Caco-2 (cell line): Measurements from ENCODE around the gene THBS4. TPM values are rescaled to one million over a fixed set of nuclear protein-coding genes. Genes with fewer than 3 reads are reported as not detected.

Source experiments
- BruUV-seq: library from RNA; stranded (reverse); fragments of 400-500 nt; replicated peaks from 2 replicates; lab custom pipeline; 2021; lab: Mats Ljungman, UMichigan
- CTCF ChIA-PET: fragments of 300-600 bp; sonication (Branson Sonifier 250); formaldehyde crosslinking; loops from one replicate; lab custom pipeline; 2022; ENCODE audit warnings: antibody characterized with exemption; lab: Charles Lee
- POLR2A ChIA-PET: fragments of 300-600 bp; sonication (Branson Sonifier 250); formaldehyde crosslinking; loops from one replicate; lab custom pipeline; 2022; ENCODE audit warnings: antibody characterized with exemption; lab: Charles Lee
- DNase-seq, 2 experiments: peaks; one replicate each; pipeline versions ENCODE4 v3.0.0 to v3.0.0-alpha.2; 2020 to 2022
- H3K27me3 ChIP-seq: replicated peaks from 2 replicates; pipeline ENCODE4 v1.6.0; 2011; ENCODE audit warnings: low read length; ENCODE audit not compliant: control insufficient read depth, insufficient read depth
- H3K36me3 ChIP-seq: 2 replicates; pipeline ENCODE4 v1.5.1; 2011; ENCODE audit warnings: low read length; ENCODE audit not compliant: control insufficient read depth, insufficient read depth
- H3K4me1 ChIP-seq: fragments of 250-450 bp; sonication (Bioruptor Pico); 2 replicates; pipeline ENCODE4 v1.5.1; 2020; ENCODE audit warnings: mild to moderate bottlenecking
- H3K4me3 ChIP-seq: 2 replicates; pipeline ENCODE4 v1.5.1; 2011; ENCODE audit warnings: low read depth, mild to moderate bottlenecking, control low read depth, low read length
- H3K9me3 ChIP-seq: fragments of 250-450 bp; sonication (Bioruptor Pico); 2 replicates; pipeline ENCODE4 v1.5.1; 2020; ENCODE audit warnings: mild to moderate bottlenecking, moderate library complexity
- H3K27ac Mint-ChIP-seq: one replicate; pipeline ENCODE4 v1.8.0; 2022; ENCODE audit warnings: mixed read lengths; ENCODE audit not compliant: unreplicated experiment
- H3K27me3 Mint-ChIP-seq: one replicate; pipeline ENCODE4 v1.8.0; 2022; ENCODE audit warnings: mixed read lengths; ENCODE audit not compliant: insufficient read depth, unreplicated experiment
- H3K36me3 Mint-ChIP-seq: one replicate; pipeline ENCODE4 v1.8.0; 2022; ENCODE audit warnings: mild to moderate bottlenecking, mixed read lengths; ENCODE audit not compliant: insufficient read depth, unreplicated experiment
- H3K4me1 Mint-ChIP-seq: one replicate; pipeline ENCODE4 v1.8.0; 2022; ENCODE audit warnings: low read depth, mixed read lengths; ENCODE audit not compliant: unreplicated experiment
- H3K4me3 Mint-ChIP-seq: one replicate; pipeline ENCODE4 v1.8.0; 2022; ENCODE audit warnings: mild to moderate bottlenecking, moderate library complexity, mixed read lengths; ENCODE audit not compliant: unreplicated experiment
- H3K9me3 Mint-ChIP-seq: one replicate; pipeline ENCODE4 v1.8.0; 2022; ENCODE audit warnings: mixed read lengths; ENCODE audit not compliant: unreplicated experiment
- intact Hi-C: fragments of 100-400 bp; cut with micrococcal nuclease; formaldehyde crosslinking; loops from one replicate; pipeline ENCODE4 v1.10.0; 2022; ENCODE audit not compliant: unreplicated experiment
- total RNA-seq: library from RNA; stranded (reverse); gene quantifications from 2 replicates; pipeline ENCODE4 v1.2.3, GENCODE V29; 2022
- TF ChIP-seq, protein P1 (sequence below), 2 experiments: fragments of 200-600 bp in 1 of 2; IDR thresholded peaks; 1 replicate in 1 of 2; 2 replicates in 1 of 2; pipeline versions ENCODE4 v1.5.1 to v1.8.0; 2011 to 2022; ENCODE audit warnings: antibody characterized with exemption in 1 of 2, control low read depth in 1 of 2, inconsistent platforms in 1 of 2, low read depth in 1 of 2, low read length in 1 of 2, mild to moderate bottlenecking in 1 of 2, moderate library complexity in 1 of 2; ENCODE audit not compliant: insufficient read depth in 1 of 2, severe bottlenecking in 1 of 2, unreplicated experiment in 1 of 2

The THBS4 gene
- total RNA-seq, 1 experiment from 2014 or later, result not detected

DNA sequence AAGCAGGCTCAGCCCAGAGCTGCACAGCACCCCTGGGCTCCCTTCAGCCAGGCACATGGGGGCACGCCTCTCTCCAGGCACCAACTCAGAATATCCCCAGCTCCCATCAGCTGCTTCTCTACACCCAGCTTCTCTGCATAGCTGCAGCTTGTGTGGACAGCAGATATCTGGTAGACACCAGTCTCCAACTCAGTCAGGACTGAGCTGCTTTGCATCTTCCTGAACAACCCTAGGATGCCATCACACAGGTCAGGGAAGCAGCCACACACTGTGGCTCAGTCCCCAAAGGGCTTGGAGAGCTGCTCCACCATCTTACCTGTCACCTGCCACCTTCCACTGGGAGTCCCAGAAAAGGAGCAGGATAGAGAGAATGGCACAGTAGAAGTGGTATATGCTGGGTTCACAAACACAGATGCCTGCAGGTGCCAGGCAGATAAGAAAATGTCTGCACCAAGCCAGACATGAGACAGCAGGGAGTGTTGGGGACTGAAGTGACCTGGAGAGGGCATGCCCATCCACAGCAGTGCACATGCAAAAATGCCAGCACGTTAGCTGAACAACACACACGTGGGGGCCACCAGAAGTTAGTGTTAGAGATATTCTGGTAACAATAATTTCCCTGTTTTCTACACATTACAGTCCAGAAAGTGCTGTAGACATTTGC, 42.0 kb downstream of the THBS4 start:
- POLR2A ChIA-PET, result interaction anchor here (0.5 kb wide), 1 partner anchor 303 kb away, joined by 3 read pairs; no protein-coding TSS in a partner anchor

DNA sequence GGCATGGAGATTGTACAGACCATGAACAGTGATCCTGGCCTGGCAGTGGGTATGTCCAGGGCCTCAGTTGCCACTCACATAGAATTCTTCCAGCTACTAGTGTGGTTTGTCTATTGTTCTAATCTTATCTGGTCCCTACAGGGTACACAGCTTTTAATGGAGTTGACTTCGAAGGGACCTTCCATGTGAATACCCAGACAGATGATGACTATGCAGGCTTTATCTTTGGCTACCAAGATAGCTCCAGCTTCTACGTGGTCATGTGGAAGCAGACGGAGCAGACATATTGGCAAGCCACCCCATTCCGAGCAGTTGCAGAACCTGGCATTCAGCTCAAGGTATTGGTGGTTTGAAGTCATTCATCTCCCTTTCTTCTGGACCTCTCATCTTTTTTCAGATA, 43.8 kb downstream of the THBS4 start:
- Mint-ChIP-seq H3K36me3 (no peaks in the 10 kb centered on the region), H3K4me3 (no peak overlapping the region), H3K27ac (no peak overlapping the region), H3K27me3 (no peaks in the 10 kb centered on the region), H3K9me3 (no peaks in the 10 kb centered on the region), H3K4me1 (no peaks in the 10 kb centered on the region)
- H3K4me1 ChIP-seq, result no peaks in the 10 kb centered on the region
- ChIA-PET CTCF (no interaction called here), POLR2A (no interaction called here)
- no peak for DNase-seq
- no peaks in the 10 kb centered on the region for H3K36me3 ChIP-seq
- TF ChIP-seq, protein P1, sequence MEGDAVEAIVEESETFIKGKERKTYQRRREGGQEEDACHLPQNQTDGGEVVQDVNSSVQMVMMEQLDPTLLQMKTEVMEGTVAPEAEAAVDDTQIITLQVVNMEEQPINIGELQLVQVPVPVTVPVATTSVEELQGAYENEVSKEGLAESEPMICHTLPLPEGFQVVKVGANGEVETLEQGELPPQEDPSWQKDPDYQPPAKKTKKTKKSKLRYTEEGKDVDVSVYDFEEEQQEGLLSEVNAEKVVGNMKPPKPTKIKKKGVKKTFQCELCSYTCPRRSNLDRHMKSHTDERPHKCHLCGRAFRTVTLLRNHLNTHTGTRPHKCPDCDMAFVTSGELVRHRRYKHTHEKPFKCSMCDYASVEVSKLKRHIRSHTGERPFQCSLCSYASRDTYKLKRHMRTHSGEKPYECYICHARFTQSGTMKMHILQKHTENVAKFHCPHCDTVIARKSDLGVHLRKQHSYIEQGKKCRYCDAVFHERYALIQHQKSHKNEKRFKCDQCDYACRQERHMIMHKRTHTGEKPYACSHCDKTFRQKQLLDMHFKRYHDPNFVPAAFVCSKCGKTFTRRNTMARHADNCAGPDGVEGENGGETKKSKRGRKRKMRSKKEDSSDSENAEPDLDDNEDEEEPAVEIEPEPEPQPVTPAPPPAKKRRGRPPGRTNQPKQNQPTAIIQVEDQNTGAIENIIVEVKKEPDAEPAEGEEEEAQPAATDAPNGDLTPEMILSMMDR (IDR thresholded peaks at IDR 0.05; ENCODE audit: insufficient read depth in 1 of 2, low read depth in 1 of 2, low read length in 1 of 2, severe bottlenecking in 1 of 2, unreplicated experiment in 1 of 2), result no peak
- H3K9me3 ChIP-seq, result no peaks in the 10 kb centered on the region
- no peaks in the 10 kb centered on the region for H3K27me3 ChIP-seq
- H3K4me3 ChIP-seq, result no peak overlapping the region
- intact Hi-C loops, result no loop called here
- no TSS peak for BruUV-seq

More for the DNA sequence above, 42.0 kb downstream of the THBS4 start:
- DNase-seq, result no peak
- H3K27ac Mint-ChIP-seq, result no peak overlapping the region
- no peaks in the 10 kb centered on the region for H3K4me1 Mint-ChIP-seq
- no peaks in the 10 kb centered on the region for H3K9me3 ChIP-seq
- CTCF ChIA-PET, result no interaction called here
- H3K9me3 Mint-ChIP-seq, result no peaks in the 10 kb centered on the region
- BruUV-seq, result no TSS peak
- H3K27me3 ChIP-seq, result no peaks in the 10 kb centered on the region
- TF ChIP-seq, protein P1 (IDR thresholded peaks at IDR 0.05; ENCODE audit: insufficient read depth in 1 of 2, low read depth in 1 of 2, low read length in 1 of 2, severe bottlenecking in 1 of 2, unreplicated experiment in 1 of 2), result no peak
- intact Hi-C loops, result no loop called here
- H3K4me1 ChIP-seq, result no peaks in the 10 kb centered on the region
- no peaks in the 10 kb centered on the region for H3K36me3 ChIP-seq
- no peaks in the 10 kb centered on the region for H3K27me3 Mint-ChIP-seq
- no peaks in the 10 kb centered on the region for H3K36me3 Mint-ChIP-seq
- H3K4me3 Mint-ChIP-seq, result no peak overlapping the region
- H3K4me3 ChIP-seq, result no peak overlapping the region

- no peak overlapping the region for H3K27ac Mint-ChIP-seq
These were observed 47.1 kb downstream of the THBS4 start for GRCh38 chr5:80082281-80082680.

More at GRCh38 chr5:80082281-80082680, 47.1 kb downstream of the THBS4 start:
- no peaks in the 10 kb centered on the region for H3K4me1 ChIP-seq
- DNase-seq, result no peak
- BruUV-seq, result no TSS peak
- intact Hi-C loops, result loop anchor here (2.0 kb wide), 1 partner anchor 223 kb away; no protein-coding TSS in a partner anchor
- CTCF ChIA-PET, result no interaction called here
- POLR2A ChIA-PET, result no interaction called here
- H3K36me3 ChIP-seq, result no peaks in the 10 kb centered on the region
- Mint-ChIP-seq H3K9me3 (no peaks in the 10 kb centered on the region), H3K4me1 (no peaks in the 10 kb centered on the region), H3K4me3 (no peak overlapping the region), H3K36me3 (no peaks in the 10 kb centered on the region), H3K27me3 (no peaks in the 10 kb centered on the region)
- no peak overlapping the region for H3K4me3 ChIP-seq
- TF ChIP-seq, protein P1 (IDR thresholded peaks at IDR 0.05; ENCODE audit: insufficient read depth in 1 of 2, low read depth in 1 of 2, low read length in 1 of 2, severe bottlenecking in 1 of 2, unreplicated experiment in 1 of 2), result no peak
- H3K9me3 ChIP-seq, result no peaks in the 10 kb centered on the region
- no peaks in the 10 kb centered on the region for H3K27me3 ChIP-seq
